HG02678 (cell line): ENCODE measurements around the gene MND1.
"Not testable (repeated sequence)": the region's sequence is repeated elsewhere in the genome, so short reads cannot be mapped to it uniquely, and the experiment has no call there.

Experiments used
- ATAC-seq: cut with Tn5 transposase; IDR thresholded peaks from one replicate; pipeline ENCODE4 v1.9.1; 2021; ENCODE audit warnings: mild to moderate bottlenecking, moderate library complexity; ENCODE audit not compliant: unreplicated experiment

The MND1 gene

GRCh38 chr4:153438916-153439756, 94.6 kb downstream of the MND1 start:
- ATAC-seq: peak; percentile 80

GRCh38 chr4:153439831-153440230, 95.3 kb downstream of the MND1 start:
- no peak for ATAC-seq

DNA sequence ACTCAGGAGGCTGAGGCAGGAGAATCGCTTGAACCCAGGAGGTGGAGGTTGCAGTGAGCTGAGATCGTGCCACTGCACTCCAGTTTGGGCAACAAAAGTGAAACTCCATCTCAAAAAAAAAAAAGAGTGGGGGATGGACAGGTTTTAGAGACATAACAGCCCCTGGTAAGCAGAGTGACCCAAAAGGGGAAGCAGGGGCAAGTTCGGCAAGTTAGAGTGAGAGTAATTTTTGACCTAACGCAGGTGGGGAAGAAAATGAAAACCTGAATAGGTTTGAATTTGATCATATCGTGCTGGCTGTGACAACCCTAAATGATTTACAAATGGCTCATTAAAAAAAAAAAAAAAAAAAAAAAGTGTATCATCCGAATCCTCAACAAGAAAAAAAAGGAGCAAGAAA, 96.0 kb downstream of the MND1 start:
- ATAC-seq: peak; percentile 33

GRCh38 chr4:153447175-153447905, 102.9 kb downstream of the MND1 start:
- ATAC-seq: no peak

- ATAC-seq: no peak
These were observed 103.7 kb downstream of the MND1 start for GRCh38 chr4:153448003-153448731.

DNA sequence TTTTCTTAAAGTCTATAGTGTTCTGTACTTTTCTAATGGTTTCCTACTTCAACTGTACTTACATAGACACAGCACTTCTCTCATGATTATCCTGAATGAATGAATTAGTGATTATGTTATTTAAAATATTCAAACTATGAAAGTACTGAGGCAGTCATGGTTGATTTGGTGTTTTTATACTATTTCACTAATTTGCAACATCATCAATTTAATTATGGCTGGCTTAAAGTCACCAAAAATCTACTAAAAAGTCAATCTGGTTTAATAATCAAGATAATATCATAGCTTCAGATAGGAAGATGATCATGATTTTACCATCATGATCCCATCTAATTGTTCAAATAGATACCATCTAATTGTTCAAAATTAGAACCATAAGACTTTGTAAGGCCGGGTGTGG, 104.8 kb downstream of the MND1 start:
- ATAC-seq: no peak

DNA sequence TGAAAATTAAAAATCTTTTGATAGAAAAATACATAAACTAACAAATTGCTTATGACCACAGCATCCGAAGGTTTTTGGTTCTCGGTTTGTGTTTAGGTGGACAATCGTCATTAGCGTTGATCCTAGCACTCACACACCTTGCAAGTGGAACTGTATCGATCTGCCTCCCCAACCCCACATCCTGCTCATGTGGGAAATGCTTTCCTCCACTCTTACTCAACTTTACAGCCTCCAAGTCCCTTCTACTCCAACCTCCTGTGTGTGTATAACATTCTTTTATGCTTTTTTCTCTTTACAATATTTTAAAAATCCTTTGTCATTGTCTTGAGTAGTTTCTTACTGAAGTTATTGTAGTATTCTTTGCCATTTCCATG, 106.0 kb downstream of the MND1 start:
- no peak for ATAC-seq

DNA sequence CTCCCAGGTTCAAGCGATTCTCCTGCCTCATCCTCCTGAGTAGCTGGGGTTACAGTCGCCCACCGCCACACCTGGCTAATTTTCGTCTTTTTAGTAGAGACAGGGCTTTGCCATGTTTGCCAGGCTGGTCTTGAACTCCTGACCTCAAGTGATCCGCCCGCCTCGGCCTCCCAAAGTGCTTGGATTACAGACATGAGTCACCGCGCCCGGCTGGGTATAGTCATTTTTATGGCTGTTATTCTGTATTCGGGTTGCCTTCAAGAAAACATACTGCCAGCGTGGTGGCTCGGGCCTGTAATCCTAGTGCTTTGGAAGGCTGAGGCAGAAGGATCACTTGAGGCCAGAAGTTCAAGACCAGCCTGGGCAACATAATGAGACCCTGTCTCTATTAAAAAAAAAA, 106.7 kb downstream of the MND1 start:
- ATAC-seq: not testable (repeated sequence)

DNA sequence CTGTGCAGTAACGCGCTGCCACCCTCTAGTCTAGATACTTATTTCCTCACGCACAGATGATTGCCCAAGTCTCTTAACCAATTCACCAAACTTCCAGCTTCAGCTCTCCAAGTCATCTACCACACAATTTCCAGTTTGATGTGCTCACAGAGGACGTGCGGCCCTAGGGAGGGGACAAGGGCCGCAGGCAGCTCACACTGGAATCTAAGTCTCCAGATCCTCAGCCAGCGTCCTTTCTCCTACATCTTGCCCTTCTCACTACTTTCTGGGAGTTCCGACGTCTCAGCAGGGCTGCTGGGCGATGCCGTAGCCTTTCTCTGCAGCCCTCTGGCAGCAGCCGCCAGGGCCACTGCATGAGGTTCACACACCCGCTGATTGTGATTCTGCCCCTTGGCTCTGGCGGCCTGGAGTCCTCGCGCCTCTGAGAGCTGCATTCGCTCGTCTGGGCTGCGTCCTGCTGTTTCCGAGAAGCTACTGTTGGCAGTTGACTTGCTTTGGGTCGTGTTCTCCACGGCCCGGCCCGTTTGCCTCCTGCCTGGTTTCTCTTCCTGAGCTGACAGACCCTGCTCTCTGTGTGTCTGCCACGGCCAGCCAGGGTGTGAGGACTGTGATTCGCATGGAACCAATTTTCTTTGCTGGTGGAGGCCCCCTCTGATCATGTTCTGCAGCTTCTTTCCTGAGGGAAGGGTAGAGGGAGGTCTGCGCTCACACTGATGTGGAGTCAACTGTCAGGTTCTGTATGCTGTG, 107.6 kb downstream of the MND1 start:
- no peak for ATAC-seq

- ATAC-seq: no peak
These were observed 108.3 kb downstream of the MND1 start for GRCh38 chr4:153452658-153453378.

DNA sequence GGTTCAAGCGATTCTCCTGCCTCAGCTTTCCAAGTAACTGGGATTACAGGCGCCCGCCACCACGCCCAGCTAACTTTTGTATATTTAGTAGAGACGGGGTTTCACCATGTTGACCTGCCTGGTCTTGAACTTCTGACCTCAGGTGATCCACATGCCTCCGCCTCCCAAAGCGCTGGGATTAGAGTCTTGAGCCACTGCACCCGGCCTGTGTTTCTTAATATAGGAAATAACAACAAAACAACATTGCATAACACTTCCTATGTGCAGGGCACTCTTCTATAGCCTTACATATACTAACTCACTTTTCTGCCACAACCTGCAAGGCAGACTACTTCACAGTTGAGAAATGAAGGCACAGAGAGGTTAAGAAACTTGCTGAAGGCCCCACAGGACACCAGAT, 108.9 kb downstream of the MND1 start:
- no peak for ATAC-seq

- no peak for ATAC-seq
These were observed 114.5 kb downstream of the MND1 start for GRCh38 chr4:153458969-153459368.

- not testable (repeated sequence) for ATAC-seq
These were observed 117.1 kb downstream of the MND1 start for GRCh38 chr4:153461549-153461948.

DNA sequence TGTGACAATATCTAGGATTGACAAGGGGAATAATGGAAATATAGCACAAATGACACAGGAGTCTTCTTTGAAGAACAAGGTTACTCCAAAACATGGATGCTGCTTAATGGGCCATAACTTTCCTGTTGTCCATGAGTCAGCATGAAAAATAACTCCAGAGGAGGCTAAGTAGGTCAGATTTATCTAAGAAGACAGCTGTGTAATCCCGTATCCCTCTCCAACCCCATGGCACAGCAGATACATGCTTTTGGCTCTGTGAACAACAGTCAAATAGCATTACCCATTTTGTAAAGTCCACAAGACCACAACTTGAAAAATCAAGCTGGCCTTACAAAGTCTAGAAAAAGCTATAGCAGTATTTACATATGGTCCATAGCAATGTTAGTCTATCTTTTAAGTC, 119.6 kb downstream of the MND1 start:
- ATAC-seq: no peak
